Hematopoietic multipotent progenitor cell (in vitro differentiated cells): ENCODE results near the gene GTF3C1. TPM values are rescaled to one million over a fixed set of nuclear protein-coding genes. Genes with fewer than 3 reads are reported as not detected.

ENCODE experiments used
- total RNA-seq: library from RNA; depleted of rRNA; stranded (reverse); fragments of >200 nt; gene quantifications from one replicate; pipeline ENCODE4 v1.2.3, GENCODE V29; 2012

GTF3C1 gene
- total RNA-seq, 1 donor = 70.8 TPM

Other genes starting within 250 kb of the GTF3C1 start
- 20.5 TPM for gene IL4R, start 235.9 kb downstream of the GTF3C1 start, total RNA-seq
- 0.54 TPM for gene IL21R, start 147.7 kb downstream of the GTF3C1 start, total RNA-seq
- gene KATNIP, start 231 bp upstream of the GTF3C1 start, total RNA-seq = 22.9 TPM